ENCODE measurements around the gene PSMD13. TPM values are rescaled to one million over a fixed set of nuclear protein-coding genes. Genes with fewer than 3 reads are reported as not detected.

PSMD13 gene
- total RNA-seq, 2 experiments from 2014 or later = 56.9 to 57.8 TPM

GRCh38 chr11:256952-257737 lies 20.4 kb downstream of the PSMD13 start:
- no peaks in the 10 kb centered on the region for H3K9me3 ChIP-seq (ENCODE audit: control insufficient read depth in 1 of 2, insufficient read depth in 1 of 2, low read length in 2 of 2)
- POLR2A ChIA-PET = no interaction called here
- H3K36me3 Mint-ChIP-seq (ENCODE audit: low read depth) = peaks cover 20% of the 10 kb centered on the region
- H3K27ac Mint-ChIP-seq = no peak overlapping the region
- H3K4me3 ChIP-seq (ENCODE audit: low read length) = no peak overlapping the region
- no peaks in the 10 kb centered on the region for H3K27me3 Mint-ChIP-seq
- H3K36me3 ChIP-seq (ENCODE audit: insufficient read depth, low read length) = peaks cover 17% of the 10 kb centered on the region
- CTCF ChIA-PET = interaction anchor here (1.2 kb wide), 1 partner anchor 23 kb away, joined by 3 read pairs; no protein-coding TSS in a partner anchor
- no peaks in the 10 kb centered on the region for H3K9me3 Mint-ChIP-seq
- H3K27ac ChIP-seq (ENCODE audit: low read depth in 1 of 2, low read length in 2 of 2) = no peak overlapping the region
- H3K4me1 Mint-ChIP-seq (ENCODE audit: low read depth) = no peaks in the 10 kb centered on the region
- H3K27me3 ChIP-seq (ENCODE audit: control insufficient read depth in 1 of 2, insufficient read depth in 2 of 2, low read length in 2 of 2) = no peaks in the 10 kb centered on the region
- DNase-seq (no peak), ATAC-seq (ENCODE audit: poor library complexity) (no peak)
- no peak for TF ChIP-seq CTCF (IDR thresholded peaks at IDR 0.05)
- intact Hi-C loops (cut with DNase I, micrococcal nuclease) = no loop called here
- no peak overlapping the region for H3K4me3 Mint-ChIP-seq
- no peaks in the 10 kb centered on the region for H3K4me1 ChIP-seq (ENCODE audit: insufficient read depth, low read length)

- H3K27me3 Mint-ChIP-seq = no peaks in the 10 kb centered on the region
- no peak overlapping the region for H3K27ac Mint-ChIP-seq
- H3K36me3 ChIP-seq (ENCODE audit: insufficient read depth, low read length) = peaks cover 9% of the 10 kb centered on the region
- H3K4me3 ChIP-seq (ENCODE audit: low read length) = no peak overlapping the region
- ATAC-seq (ENCODE audit: poor library complexity) (no peak), DNase-seq (no peak)
- intact Hi-C loops (cut with DNase I, micrococcal nuclease) = no loop called here
- ChIA-PET POLR2A (no interaction called here), CTCF (interaction anchor here (1.2 kb wide), 1 partner anchor 22 kb away, joined by 3 read pairs; no protein-coding TSS in a partner anchor)
- no peaks in the 10 kb centered on the region for H3K4me1 Mint-ChIP-seq (ENCODE audit: low read depth)
- H3K27me3 ChIP-seq (ENCODE audit: control insufficient read depth in 1 of 2, insufficient read depth in 2 of 2, low read length in 2 of 2) = no peaks in the 10 kb centered on the region
- no peak overlapping the region for H3K4me3 Mint-ChIP-seq
- H3K27ac ChIP-seq (ENCODE audit: low read depth in 1 of 2, low read length in 2 of 2) = no peak overlapping the region
- H3K36me3 Mint-ChIP-seq (ENCODE audit: low read depth) = peaks cover 12% of the 10 kb centered on the region
- H3K4me1 ChIP-seq (ENCODE audit: insufficient read depth, low read length) = no peaks in the 10 kb centered on the region
- H3K9me3 ChIP-seq (ENCODE audit: control insufficient read depth in 1 of 2, insufficient read depth in 1 of 2, low read length in 2 of 2) = no peaks in the 10 kb centered on the region
- TF ChIP-seq CTCF (IDR thresholded peaks at IDR 0.05) = no peak
- no peaks in the 10 kb centered on the region for H3K9me3 Mint-ChIP-seq
These were observed 21.2 kb downstream of the PSMD13 start for GRCh38 chr11:257766-258493.

GRCh38 chr11:259413-259812 lies 22.6 kb downstream of the PSMD13 start:
- H3K36me3 Mint-ChIP-seq (ENCODE audit: low read depth) = no peaks in the 10 kb centered on the region
- intact Hi-C loops (cut with DNase I, micrococcal nuclease) = no loop called here
- no peak overlapping the region for H3K27ac Mint-ChIP-seq
- no peaks in the 10 kb centered on the region for H3K36me3 ChIP-seq (ENCODE audit: insufficient read depth, low read length)
- no peaks in the 10 kb centered on the region for H3K4me1 Mint-ChIP-seq (ENCODE audit: low read depth)
- H3K27me3 ChIP-seq (ENCODE audit: control insufficient read depth in 1 of 2, insufficient read depth in 2 of 2, low read length in 2 of 2) = no peaks in the 10 kb centered on the region
- ChIA-PET CTCF (no interaction called here), POLR2A (no interaction called here)
- H3K4me3 Mint-ChIP-seq = no peak overlapping the region
- no peak for TF ChIP-seq CTCF (IDR thresholded peaks at IDR 0.05)
- no peaks in the 10 kb centered on the region for H3K9me3 Mint-ChIP-seq
- no peaks in the 10 kb centered on the region for H3K27me3 Mint-ChIP-seq
- H3K4me3 ChIP-seq (ENCODE audit: low read length) = no peak overlapping the region
- H3K4me1 ChIP-seq (ENCODE audit: insufficient read depth, low read length) = no peaks in the 10 kb centered on the region
- no peaks in the 10 kb centered on the region for H3K9me3 ChIP-seq (ENCODE audit: control insufficient read depth in 1 of 2, insufficient read depth in 1 of 2, low read length in 2 of 2)
- ATAC-seq (ENCODE audit: poor library complexity) (no peak), DNase-seq (no peak)
- no peak overlapping the region for H3K27ac ChIP-seq (ENCODE audit: low read depth in 1 of 2, low read length in 2 of 2)
